DMS 273 treated with DMSO at 0.1 percent for 48 hours (cell line): Measurements from ENCODE around the gene SIGLEC15.
"Not testable (repeated sequence)": the region's sequence is repeated elsewhere in the genome, so short reads cannot be mapped to it uniquely, and the experiment has no call there.

ENCODE experiments used
- DNase-seq: peaks from one replicate; lab custom pipeline; 2025; lab: John Stamatoyannopoulos, UW

SIGLEC15 gene

GRCh38 chr18:45825258-45826044 is at the start of gene SIGLEC15:
SIGLEC15 (plus strand) TSS chr18:45825675; CDS start chr18:45825729, 54 bp downstream.
- DNase-seq: no peak

- DNase-seq: no peak
Observed at GRCh38 chr18:45775743-45776142, 49.7 kb upstream of the SIGLEC15 start.

- no peak for DNase-seq
Observed at GRCh38 chr18:45777393-45777792, 48.1 kb upstream of the SIGLEC15 start.

GRCh38 chr18:45780568-45780967 is 44.9 kb upstream of the SIGLEC15 start:
- no peak for DNase-seq

GRCh38 chr18:45782662-45783061 is 42.8 kb upstream of the SIGLEC15 start:
- DNase-seq: no peak

GRCh38 chr18:45783097-45784075 is 42.1 kb upstream of the SIGLEC15 start:
- no peak for DNase-seq

GRCh38 chr18:45785134-45785533 is 40.3 kb upstream of the SIGLEC15 start:
- DNase-seq: no peak

- DNase-seq: no peak
Observed at GRCh38 chr18:45786941-45787340, 38.5 kb upstream of the SIGLEC15 start.

- DNase-seq: no peak
Observed at GRCh38 chr18:45787346-45787745, 38.1 kb upstream of the SIGLEC15 start.

GRCh38 chr18:45788861-45789260 is 36.6 kb upstream of the SIGLEC15 start:
- no peak for DNase-seq

GRCh38 chr18:45792506-45793263 is 32.8 kb upstream of the SIGLEC15 start:
- no peak for DNase-seq

GRCh38 chr18:45793264-45793965 is 32.1 kb upstream of the SIGLEC15 start:
- no peak for DNase-seq

GRCh38 chr18:45801416-45802004 is 24.0 kb upstream of the SIGLEC15 start:
- no peak for DNase-seq

- DNase-seq: no peak
Observed at GRCh38 chr18:45802814-45803492, 22.5 kb upstream of the SIGLEC15 start.

- DNase-seq: no peak
Observed at GRCh38 chr18:45805551-45805950, 19.9 kb upstream of the SIGLEC15 start.

GRCh38 chr18:45806226-45806625 is 19.2 kb upstream of the SIGLEC15 start:
- peak; percentile 1 for DNase-seq

GRCh38 chr18:45807144-45807543 is 18.3 kb upstream of the SIGLEC15 start:
- DNase-seq: peak; percentile 68

- not testable (repeated sequence) for DNase-seq
Observed at GRCh38 chr18:45814733-45815132, 10.7 kb upstream of the SIGLEC15 start.

- no peak for DNase-seq
Observed at GRCh38 chr18:45817543-45817942, 7.9 kb upstream of the SIGLEC15 start.

GRCh38 chr18:45818765-45819164 is 6.7 kb upstream of the SIGLEC15 start:
- not testable (repeated sequence) for DNase-seq
